GM12873 (cell line): ENCODE data around the gene GIMAP5.

Source experiments
- CTCF ChIP-seq: IDR thresholded peaks from 2 replicates; pipeline ENCODE4 v1.5.1; 2012; ENCODE audit warnings: low read depth, mild to moderate bottlenecking, moderate library complexity, low read length, control low read depth; ENCODE audit not compliant: insufficient read depth; ENCODE audit errors: missing control alignments

GIMAP5 gene

DNA sequence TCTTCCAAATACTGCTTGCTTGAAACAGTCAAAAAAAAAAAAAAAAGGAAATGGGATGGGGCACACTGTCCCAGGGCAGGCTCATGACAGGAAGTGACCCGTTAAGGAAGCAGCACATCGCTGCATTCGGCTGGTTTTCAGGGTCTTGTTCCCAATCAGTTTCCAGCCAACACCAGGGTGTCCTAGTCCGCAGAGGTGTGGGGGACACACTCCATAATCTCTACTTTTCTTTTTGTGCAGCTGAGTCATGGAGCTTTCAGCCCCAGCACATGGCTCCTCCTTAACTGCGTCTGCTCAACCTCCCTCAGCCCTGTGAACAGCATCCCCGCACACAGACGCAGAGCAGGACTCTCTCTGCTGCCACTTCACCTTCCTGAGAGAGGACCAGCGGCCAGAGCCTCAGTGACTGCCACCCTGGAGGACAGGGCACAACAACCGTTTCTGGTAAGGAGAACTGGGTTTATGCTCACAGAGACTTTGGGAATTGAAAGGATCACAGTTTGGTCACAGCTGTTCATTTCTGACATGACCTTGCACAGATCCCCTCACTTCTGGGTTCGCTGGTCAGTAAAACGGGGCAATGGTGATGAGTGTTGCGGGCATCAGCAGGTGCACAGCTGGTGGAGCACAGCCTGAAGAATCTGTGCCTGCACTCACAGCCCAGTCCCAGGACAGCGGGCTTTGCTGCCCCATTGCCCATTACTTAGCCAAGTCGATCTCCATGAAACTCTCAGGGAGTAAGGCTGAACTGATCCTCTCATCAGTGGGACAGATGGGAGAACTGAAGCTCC lies at the start of gene GIMAP5:
GIMAP5 (plus strand) TSS at position 154 of the 791 bp plus-strand sequence. CDS start 3,467 bp downstream, outside the sequence.
- TF ChIP-seq CTCF = no peak

DNA sequence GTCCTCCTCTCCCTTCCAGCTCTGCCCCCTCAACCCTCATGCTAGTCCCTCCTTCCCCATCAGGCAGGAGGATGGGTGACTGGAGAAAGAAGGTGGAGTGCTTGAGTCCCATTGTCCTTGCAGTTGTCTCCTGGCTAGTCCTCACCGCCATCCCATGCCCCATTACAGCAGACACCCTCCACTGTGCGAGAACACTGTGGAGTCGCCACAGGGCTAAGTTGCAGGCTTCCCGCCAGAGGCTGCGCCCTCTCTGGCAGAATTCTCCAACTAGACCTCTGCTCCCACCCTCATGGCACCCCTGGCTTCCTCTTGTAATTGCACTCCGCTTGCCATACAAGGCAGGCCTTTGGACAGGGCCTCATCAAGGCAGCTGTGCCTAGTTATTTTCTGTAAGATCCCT lies 48.6 kb upstream of the GIMAP5 start:
- no peak for TF ChIP-seq CTCF

DNA sequence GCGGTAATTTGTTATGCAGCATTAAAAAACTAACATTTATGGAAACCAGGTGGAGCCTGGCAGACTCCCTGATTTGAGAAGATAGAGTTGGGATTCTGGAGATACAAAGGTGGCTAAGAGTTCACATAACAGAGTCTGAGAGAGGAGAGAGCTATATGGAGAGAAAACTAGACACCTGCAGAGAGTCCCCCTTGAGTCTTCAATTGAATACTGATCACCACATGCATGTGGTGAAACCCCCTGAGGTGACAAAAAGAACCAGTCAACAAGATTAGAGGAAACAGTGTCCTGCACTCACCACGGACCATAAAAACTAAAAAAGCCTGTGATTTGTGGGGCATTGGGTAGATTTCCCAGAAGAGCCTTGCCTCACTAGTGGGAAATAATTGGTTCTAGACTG lies 41.6 kb upstream of the GIMAP5 start:
- TF ChIP-seq CTCF = no peak

DNA sequence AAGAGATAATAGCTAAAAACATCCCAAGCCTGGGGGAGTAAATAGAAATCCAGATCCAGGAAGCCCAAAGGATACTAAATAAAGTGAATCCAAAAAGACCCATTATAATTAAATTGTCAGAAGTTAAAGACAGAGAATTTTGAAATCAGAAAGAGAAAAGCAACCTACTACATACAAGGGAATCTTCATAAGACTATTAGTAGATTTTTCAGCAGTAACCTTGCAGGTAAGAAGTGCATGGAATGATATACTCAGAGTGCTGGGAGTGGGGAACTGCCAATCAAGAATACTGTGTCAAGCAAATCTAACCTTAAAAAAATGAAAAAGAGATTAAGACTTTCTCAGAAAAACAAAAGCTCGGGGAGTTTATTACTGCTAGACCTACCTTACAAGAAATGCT lies 34.0 kb upstream of the GIMAP5 start:
- no peak for TF ChIP-seq CTCF

DNA sequence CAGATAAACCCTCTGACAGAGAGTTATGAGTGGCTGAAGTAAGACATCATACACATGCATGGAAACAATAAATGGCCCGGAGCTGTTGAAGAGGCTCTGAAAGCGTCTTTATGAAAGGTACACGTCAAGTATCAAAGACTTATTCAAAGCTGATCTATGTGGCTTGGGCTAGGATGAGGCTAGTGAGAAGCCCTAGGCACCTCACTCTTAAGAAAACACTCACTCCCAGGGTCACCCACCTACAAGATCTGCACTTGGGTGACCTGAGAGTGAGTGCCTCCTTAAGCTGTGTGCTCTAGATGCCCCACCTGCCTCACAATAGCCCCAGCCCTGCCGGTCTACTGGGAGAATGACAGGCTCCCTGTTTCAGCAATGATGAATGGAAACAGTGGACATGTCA lies 21.9 kb upstream of the GIMAP5 start:
- no peak for TF ChIP-seq CTCF

GRCh38 chr7:150715738-150716137 lies 21.5 kb upstream of the GIMAP5 start:
- no peak for TF ChIP-seq CTCF

GRCh38 chr7:150716368-150716767 lies 20.9 kb upstream of the GIMAP5 start, which contains the start of gene GIMAP1:
GIMAP1 (plus strand) TSS chr7:150716613; CDS start chr7:150719048, 2,435 bp downstream.
- TF ChIP-seq CTCF = no peak
